Urinary bladder (tissue), 4 donors: ENCODE results near the gene ABCC5. TPM values are rescaled to one million over a fixed set of nuclear protein-coding genes. Genes with fewer than 3 reads are reported as not detected.
"Not testable (repeated sequence)": the region's sequence is repeated elsewhere in the genome, so short reads cannot be mapped to it uniquely, and the experiment has no call there.

Experiments used
- DNase-seq: peaks from one replicate; pipeline ENCODE4 v3.0.0-alpha.2; 2015; ENCODE audit errors: extremely low spot score
- H3K27ac ChIP-seq: one replicate; pipeline ENCODE4 v1.5.1; 2013; ENCODE audit warnings: low read depth, mild to moderate bottlenecking, moderate library complexity
- H3K36me3 ChIP-seq: one replicate; pipeline ENCODE4 v1.6.1; 2013; ENCODE audit warnings: mild to moderate bottlenecking, moderate library complexity; ENCODE audit not compliant: insufficient read depth
- H3K4me1 ChIP-seq: one replicate; pipeline ENCODE4 v1.6.1; 2013; ENCODE audit warnings: mild to moderate bottlenecking, moderate library complexity; ENCODE audit not compliant: insufficient read depth
- H3K4me3 ChIP-seq: one replicate; pipeline ENCODE4 v1.5.1; 2013; ENCODE audit warnings: low read depth, low read length
- WGBS: extraction: QIAGEN DNeasy Blood & Tissue Kit; methylation state at CpG from one replicate; pipeline ENCODE4 v1.1.7; 2013; 5-methylcytosine and 5-hydroxymethylcytosine counted together
- polyA plus RNA-seq: library from polyadenylated mRNA; stranded (reverse); fragments of 200-250 nt; gene quantifications from one replicate; pipeline ENCODE4 v1.2.3, GENCODE V29; 2013
- total RNA-seq: library from RNA; depleted of rRNA; stranded (reverse); fragments of >200 nt; gene quantifications from one replicate; pipeline ENCODE4 v1.2.3, GENCODE V29; 2014
- donor health status: healthy with polysubstance abuse.
- donor health status: healthy.

Gene ABCC5
- total and polyA plus RNA-seq, 2 donors = 22.3 to 47.5 TPM

DNA sequence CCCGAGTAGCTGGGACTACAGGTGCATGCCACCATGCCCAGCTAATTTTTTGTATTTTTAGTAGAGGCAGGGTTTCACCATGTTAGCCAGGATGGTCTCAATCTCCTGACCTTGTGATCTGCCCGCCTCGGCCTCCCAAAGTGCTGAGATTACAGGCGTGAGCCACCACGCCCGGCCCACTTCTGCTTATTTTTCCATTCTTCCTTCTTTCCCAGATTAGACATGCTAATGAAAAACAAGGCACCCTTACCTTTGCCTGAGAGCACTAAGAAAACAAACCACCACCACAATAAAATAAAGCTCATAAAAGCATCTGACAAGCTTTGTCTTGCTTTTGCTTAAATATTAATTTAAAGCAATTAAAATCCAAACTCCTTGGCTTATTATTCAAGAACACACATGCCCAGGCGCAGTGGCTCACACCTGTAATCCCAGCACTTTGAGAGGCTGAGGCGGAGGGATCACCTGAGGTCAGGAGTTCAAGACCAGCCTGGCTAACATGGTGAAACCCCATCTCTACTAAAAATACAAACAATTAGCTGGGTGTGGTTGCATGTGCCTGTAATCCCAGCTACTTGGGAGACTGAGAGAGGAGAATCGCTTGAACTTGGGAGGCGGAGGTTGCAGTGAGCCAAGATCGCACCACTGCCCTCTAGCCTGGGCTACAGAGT is 10.4 kb downstream of the ABCC5 start:
- WGBS = 91% methylated on average over 11 of the region's 11 CpGs
- not testable (repeated sequence) for H3K4me1 ChIP-seq, DNase-seq, H3K36me3 ChIP-seq, H3K27ac ChIP-seq, H3K4me3 ChIP-seq

DNA sequence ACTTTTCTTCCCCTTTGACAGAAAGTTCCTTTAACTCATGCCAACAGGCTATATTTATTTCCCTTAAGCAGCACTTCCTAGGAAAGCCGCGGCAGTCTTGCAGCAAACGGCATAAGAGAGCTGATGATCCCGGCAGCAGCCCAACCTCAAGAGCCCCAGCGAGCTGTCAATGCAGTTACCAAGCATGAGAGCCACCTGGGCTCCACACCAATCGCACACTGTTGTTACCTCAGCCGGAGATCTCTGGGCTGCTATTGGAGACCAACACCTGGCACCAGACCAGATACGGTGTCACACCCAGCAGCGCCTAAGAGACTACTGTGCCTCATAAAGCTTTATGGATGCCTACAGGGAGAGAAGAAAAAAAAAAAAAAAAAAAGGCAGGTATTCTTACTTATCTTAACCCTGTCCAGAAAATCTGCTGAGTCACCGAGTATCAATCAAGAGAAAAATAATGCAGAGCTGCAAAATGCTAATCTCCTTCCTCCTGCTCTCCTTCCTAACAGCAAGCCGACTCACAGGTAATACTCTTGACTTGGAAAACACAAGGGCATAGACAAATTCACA is 11.7 kb downstream of the ABCC5 start:
- Histone ChIP-seq H3K27ac (no peak overlapping the region), H3K4me1 (no peaks in the 10 kb centered on the region), H3K4me3 (no peak overlapping the region), H3K36me3 (no peaks in the 10 kb centered on the region)
- 56% methylated on average over 11 of the region's 11 CpGs for WGBS
- peak; percentile 67 for DNase-seq

DNA sequence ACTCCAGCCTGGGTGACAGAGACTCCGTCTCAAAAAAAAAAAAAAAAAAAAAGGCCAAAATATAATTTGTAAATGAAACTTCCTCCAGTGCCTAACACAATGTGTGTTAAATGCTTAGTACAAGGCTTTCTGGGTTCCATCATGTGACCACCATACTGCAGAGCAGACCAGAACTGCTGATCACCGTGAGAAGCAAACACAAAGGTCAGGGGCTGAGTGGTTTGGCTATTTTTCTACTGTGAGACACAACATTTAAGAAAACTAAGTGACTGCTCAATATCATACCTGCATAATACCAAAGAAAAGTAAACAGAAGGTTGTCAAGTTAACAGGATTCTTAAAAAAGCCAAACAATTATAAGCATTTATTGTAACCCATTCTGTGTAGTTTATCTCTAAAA is 13.2 kb downstream of the ABCC5 start:
- no peaks in the 10 kb centered on the region for H3K36me3 ChIP-seq
- no peak overlapping the region for H3K4me3 ChIP-seq
- no peaks in the 10 kb centered on the region for H3K4me1 ChIP-seq
- no peak for DNase-seq
- no peak overlapping the region for H3K27ac ChIP-seq
- 84% methylated on average over 2 of the region's 2 CpGs for WGBS

DNA sequence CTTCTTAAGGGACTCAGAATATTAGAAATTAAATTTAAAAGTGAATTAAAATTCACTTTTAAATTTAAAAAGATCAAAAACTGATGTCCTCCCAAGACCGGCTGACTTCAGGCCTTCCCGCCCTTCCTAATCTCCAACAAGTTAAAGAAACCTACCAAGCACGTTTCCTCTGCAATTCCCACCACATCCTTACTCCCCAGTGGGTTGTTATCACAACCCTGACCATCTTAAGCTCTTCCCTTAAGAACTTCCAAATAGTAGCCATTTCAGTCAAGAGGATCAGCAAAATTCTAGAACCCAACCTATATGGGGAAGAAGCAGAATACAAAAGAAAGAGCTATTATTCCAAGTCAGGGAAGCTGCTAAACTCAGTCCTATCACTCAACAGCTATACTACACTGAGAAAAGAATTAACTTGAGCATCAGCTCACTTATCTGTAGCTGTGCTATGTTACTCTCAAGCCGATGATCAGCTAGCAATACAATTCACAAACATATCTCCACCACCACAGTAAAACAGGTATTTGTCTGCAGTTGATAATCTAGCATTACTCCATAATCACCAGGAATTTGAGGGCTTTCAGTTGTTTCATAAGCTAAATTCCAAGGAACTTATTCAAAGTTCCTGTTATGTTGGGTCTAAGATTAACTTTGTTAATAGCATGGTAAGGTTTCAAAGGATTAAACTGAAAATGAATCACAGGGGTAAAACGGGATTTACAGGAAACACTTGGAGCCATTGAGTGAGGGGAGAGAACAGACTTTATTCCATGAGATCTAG is 14.3 kb downstream of the ABCC5 start:
- Histone ChIP-seq H3K27ac (no peak overlapping the region), H3K4me1 (no peaks in the 10 kb centered on the region), H3K36me3 (no peaks in the 10 kb centered on the region), H3K4me3 (no peak overlapping the region)
- WGBS = 74% methylated on average over 5 of the region's 5 CpGs
- no peak for DNase-seq

DNA sequence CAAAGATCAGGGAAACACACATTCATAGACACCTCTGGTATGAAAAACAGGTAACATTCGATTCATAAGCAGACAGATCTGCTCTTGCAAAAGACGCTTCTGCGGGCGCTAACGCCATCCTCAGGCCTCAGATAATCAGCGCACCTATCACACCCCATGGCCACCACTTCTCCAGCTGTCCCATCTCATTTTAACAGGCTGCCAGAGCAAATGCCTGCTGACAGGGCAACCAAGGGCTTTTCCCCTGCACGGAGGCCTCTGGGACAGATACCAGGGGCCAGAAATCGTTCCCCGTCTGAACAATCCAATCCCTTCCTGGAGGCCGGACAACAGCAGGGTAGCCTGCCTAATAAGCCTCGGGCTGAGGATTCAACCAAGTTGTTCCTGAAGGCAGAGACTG is 15.2 kb downstream of the ABCC5 start:
- Histone ChIP-seq H3K36me3 (no peaks in the 10 kb centered on the region), H3K4me1 (no peaks in the 10 kb centered on the region), H3K27ac (no peak overlapping the region), H3K4me3 (no peak overlapping the region)
- DNase-seq = no peak
- WGBS = 84% methylated on average over 11 of the region's 11 CpGs

DNA sequence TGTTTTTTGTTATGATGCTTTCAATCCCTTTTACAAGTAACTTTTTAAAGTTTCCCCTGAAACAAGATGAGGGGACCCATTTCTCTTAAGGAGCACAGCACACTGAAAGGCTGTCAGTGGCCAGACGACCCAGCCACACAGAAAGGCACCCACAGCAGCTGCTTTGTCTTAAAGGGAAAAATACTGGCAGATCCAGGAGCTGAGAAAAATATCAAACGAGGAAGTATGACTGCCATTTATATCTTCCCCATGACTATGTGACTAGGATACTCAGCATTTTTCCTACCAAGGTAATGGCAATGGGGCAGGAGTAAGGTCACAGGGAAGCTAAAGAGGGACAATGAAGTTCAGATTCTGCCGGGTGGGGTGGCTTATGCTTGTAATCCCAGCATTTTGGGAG is 15.9 kb downstream of the ABCC5 start:
- 66% methylated on average over 3 of the region's 3 CpGs for WGBS
- no peaks in the 10 kb centered on the region for H3K4me1 ChIP-seq
- no peaks in the 10 kb centered on the region for H3K36me3 ChIP-seq
- H3K27ac ChIP-seq = no peak overlapping the region
- no peak for DNase-seq
- H3K4me3 ChIP-seq = no peak overlapping the region

DNA sequence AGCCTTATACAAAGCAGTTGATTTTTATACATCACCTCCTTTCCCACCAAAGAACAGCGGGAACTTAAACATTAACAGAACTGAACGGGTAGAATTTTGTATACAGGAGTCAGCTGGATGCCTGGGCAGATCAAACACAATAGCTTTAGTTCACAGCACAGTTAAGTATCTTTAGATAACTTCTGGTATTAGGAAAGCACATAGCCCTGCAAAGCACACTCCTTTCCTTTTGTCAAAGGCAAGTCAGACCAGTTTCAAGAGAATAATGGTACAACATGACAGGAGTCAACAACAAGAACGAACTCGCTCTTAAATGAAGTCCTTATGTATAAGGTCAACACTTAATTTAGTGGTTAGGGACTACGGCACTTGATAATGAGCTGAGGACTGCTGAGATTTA is 26.3 kb downstream of the ABCC5 start:
- peak; percentile 43 for DNase-seq
- Histone ChIP-seq H3K27ac (no peak overlapping the region), H3K4me3 (no peak overlapping the region), H3K36me3 (peaks cover 2% of the 10 kb centered on the region), H3K4me1 (no peaks in the 10 kb centered on the region)
- 80% methylated on average over 5 of the region's 5 CpGs for WGBS

DNA sequence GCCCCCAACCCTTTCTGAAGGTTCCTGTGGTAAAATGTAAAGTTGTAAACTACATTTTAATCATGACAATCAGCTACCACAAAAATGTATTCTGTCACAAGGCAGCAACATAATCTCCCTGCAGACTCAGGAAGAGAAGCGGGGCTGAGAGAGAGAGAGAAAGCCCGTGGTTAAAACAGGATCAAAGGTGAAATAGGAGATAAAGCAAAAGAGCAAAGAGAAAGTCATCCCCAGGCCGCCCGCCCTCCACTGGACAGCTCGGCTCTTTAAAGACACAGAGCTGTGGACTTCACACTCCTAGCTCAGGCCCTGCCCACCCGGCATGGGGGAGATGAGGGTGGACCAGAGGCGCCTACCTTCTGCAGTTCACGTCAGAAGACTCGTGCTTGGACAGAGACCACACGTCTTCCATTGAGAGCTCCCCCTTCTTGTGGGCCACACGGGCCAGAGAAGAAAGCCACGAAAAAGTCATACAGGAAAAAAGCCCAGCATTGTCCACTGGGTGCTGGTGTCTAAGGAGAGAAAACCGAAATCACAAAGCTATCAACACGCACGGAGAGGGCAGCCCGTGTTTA is 29.4 kb downstream of the ABCC5 start:
- 73% methylated on average over 16 of the region's 16 CpGs for WGBS
- peaks cover 2% of the 10 kb centered on the region for H3K4me1 ChIP-seq
- no peak for DNase-seq
- H3K4me3 ChIP-seq = no peak overlapping the region
- no peak overlapping the region for H3K27ac ChIP-seq
- H3K36me3 ChIP-seq = peaks cover 2% of the 10 kb centered on the region

DNA sequence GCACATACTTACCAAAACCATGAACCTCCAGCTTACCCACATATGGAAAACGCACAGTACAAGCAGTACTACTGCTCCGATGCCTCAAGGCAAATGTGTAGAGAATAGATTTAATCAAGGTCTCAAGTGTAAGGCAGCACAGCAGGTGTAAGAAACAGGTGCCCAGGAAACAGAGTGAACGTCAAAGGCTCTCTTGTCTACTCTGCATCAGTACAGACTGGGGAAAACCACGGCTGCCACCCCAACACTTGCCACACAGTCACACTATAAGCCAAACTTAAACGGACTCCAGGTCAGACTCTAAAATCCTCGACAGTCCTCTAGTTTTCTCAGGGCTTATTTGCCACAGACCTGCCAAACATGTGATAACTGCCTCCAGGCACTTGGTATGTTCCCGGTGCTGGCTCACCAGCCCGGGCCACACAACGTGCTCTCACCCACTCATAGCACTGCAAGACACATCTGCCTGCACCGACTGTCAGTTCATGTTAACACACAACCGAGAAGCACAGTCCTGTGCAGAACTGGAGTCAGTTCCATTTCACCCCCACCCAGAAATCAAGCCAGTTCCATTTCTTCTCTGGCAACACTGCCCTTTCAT is 30.6 kb downstream of the ABCC5 start:
- H3K4me1 ChIP-seq = peaks cover 2% of the 10 kb centered on the region
- H3K27ac ChIP-seq = no peak overlapping the region
- WGBS = 90% methylated on average over 11 of the region's 11 CpGs
- peaks cover 2% of the 10 kb centered on the region for H3K36me3 ChIP-seq
- DNase-seq = no peak
- H3K4me3 ChIP-seq = no peak overlapping the region

DNA sequence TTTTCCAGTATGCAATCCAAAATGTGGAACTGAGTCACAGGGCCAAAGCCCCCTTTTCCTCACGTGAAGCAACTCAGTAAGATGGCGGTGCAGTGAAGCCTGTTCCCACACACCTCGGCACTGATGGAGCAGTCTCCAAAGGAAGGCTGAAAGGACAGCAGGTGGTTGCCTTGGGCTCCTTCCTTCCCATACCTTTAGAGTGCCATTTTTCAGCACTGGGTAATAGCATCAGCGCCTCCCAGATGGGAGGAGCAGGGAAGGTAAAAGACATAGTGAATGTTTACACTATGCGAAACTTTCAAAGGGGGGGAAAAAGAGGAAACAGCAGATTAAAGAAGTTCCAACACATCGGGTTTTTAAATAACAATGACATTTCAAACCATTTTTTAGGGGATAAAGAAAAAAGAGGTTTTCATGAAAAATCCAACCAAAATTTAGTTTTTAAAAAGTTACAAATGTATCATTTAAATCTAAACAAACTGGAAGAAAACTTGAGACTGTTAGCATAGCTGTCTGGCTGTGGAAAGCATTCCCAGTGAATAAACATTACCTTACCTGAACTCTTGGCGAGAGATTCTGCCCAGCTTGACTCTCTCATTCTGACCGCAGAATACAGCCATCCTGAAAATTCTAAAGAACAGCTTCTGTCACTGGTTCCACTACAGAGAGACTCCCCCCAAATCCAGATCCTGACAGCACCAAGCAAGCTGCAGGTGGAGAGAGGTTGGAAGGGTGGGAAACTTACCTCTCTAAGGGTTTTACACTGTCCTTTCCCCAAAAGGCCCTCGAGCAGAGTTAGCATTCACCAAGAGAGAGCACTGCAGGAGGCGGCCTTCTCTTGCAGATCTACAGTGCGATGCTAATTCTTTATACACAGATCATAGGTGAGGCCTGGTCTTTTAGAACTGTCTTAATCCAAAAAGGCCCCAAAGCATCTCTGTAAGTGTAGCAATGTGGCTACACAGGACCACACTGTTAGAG is 32.6 kb downstream of the ABCC5 start:
- peaks cover 2% of the 10 kb centered on the region for H3K36me3 ChIP-seq
- no peak for DNase-seq
- no peak overlapping the region for H3K27ac ChIP-seq

DNA sequence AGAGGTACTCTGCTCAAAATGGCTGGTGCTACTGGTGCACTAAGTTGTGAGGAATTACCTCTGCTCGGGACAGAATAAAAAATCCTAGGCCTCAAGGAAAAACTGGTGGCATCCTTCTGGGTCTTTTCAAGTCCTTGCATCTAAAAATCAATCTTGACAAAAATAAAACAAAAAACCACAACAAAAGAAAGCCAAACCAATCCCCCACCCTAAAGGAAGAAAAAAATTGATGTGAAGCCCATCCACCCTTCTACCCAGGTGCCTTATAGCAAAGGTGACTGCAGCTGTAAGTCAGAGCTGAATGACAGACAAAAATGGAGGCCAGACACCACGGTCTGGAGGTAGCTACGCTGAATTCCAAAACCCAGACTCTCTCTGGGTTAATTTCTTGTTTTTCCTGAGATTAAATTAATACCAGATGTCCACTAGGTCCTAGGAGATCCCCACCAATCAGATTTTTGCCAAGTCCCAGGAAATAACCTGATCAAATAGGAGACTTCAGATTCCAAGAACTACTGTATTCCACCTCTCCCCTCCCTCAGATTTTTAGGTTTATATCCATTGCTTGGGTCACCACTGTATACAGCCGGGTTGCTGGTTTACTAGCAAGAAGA is 33.5 kb downstream of the ABCC5 start:
- Histone ChIP-seq H3K36me3 (peaks cover 4% of the 10 kb centered on the region), H3K27ac (no peak overlapping the region), H3K4me1 (peaks cover 2% of the 10 kb centered on the region), H3K4me3 (no peak overlapping the region)
- WGBS = 76% methylated on average over 4 of the region's 4 CpGs
- DNase-seq = no peak

More for the DNA sequence above, 32.6 kb downstream of the ABCC5 start:
- Histone ChIP-seq H3K4me1 (peaks cover 2% of the 10 kb centered on the region), H3K4me3 (no peak overlapping the region)
- WGBS = 76% methylated on average over 11 of the region's 11 CpGs

DNA sequence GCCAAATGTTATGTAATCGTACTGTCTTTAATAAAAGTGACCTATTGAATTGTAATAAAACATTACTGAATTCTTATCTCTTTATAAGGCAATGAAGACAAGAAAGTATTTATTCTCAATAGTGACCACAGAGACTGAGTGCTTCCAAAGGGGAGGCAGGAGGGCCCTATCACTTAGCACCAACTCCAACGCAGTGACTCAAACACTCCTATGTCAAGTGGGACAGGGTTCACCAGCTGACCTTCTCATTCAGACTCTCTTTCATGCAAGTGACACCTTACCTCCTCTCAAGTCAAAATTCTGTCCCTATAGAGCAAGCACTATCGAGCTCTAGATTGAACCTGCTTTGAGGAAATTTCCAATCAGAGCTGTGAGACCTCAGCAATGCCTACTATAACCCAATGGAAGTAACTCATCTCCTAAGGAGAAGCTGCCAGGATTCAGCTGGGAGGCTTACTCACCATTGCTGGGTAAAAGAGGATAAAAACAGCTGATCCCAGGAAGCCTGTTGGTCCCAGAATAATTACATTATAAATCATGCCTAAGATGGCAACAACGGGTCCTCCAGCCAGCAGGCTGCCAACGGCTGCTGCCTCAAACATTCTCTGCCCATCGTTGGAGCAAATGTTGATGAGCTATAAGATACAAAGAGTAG is 35.6 kb downstream of the ABCC5 start:
- Histone ChIP-seq H3K36me3 (peaks cover 3% of the 10 kb centered on the region), H3K27ac (no peak overlapping the region), H3K4me1 (peaks cover 2% of the 10 kb centered on the region), H3K4me3 (no peak overlapping the region)
- no peak for DNase-seq
- WGBS = 76% methylated on average over 6 of the region's 6 CpGs
